HG03571 (cell line): ENCODE results near the gene SPTSSB.

Experiments used
- ATAC-seq: cut with Tn5 transposase; IDR thresholded peaks from one replicate; pipeline ENCODE4 v1.9.1; 2021; ENCODE audit not compliant: unreplicated experiment

Gene SPTSSB

GRCh38 chr3:161392853-161393252 lies 21.5 kb upstream of the SPTSSB start:
- ATAC-seq: no peak

- no peak for ATAC-seq
Observed at GRCh38 chr3:161390200-161390599, 18.9 kb upstream of the SPTSSB start.

GRCh38 chr3:161389445-161390035 lies 18.2 kb upstream of the SPTSSB start:
- ATAC-seq: no peak

- no peak for ATAC-seq
Observed at GRCh38 chr3:161388855-161389254, 17.5 kb upstream of the SPTSSB start.

- no peak for ATAC-seq
Observed at GRCh38 chr3:161386991-161387770, 15.9 kb upstream of the SPTSSB start.

- ATAC-seq: peak; percentile 45
Observed at GRCh38 chr3:161372321-161373260, 1.3 kb upstream of the SPTSSB start.

- no peak for ATAC-seq
Observed at GRCh38 chr3:161369531-161369930, 1.8 kb downstream of the SPTSSB start.

- no peak for ATAC-seq
Observed at GRCh38 chr3:161366094-161366493, 5.2 kb downstream of the SPTSSB start.

- no peak for ATAC-seq
Observed at GRCh38 chr3:161358488-161358887, 12.8 kb downstream of the SPTSSB start.

- ATAC-seq: no peak
Observed at GRCh38 chr3:161356287-161356686, 15.0 kb downstream of the SPTSSB start.

- no peak for ATAC-seq
Observed at GRCh38 chr3:161355508-161355907, 15.8 kb downstream of the SPTSSB start.

- ATAC-seq: no peak
Observed at GRCh38 chr3:161354554-161354953, 16.8 kb downstream of the SPTSSB start.

GRCh38 chr3:161351330-161351729 lies 20.0 kb downstream of the SPTSSB start:
- no peak for ATAC-seq

GRCh38 chr3:161350916-161351315 lies 20.4 kb downstream of the SPTSSB start:
- ATAC-seq: no peak

GRCh38 chr3:161349529-161350312 lies 21.6 kb downstream of the SPTSSB start:
- ATAC-seq: no peak

GRCh38 chr3:161348796-161349400 lies 22.4 kb downstream of the SPTSSB start:
- no peak for ATAC-seq

GRCh38 chr3:161347726-161348125 lies 23.6 kb downstream of the SPTSSB start:
- no peak for ATAC-seq

- no peak for ATAC-seq
Observed at GRCh38 chr3:161345023-161345422, 26.3 kb downstream of the SPTSSB start.

- no peak for ATAC-seq
Observed at GRCh38 chr3:161343986-161344385, 27.3 kb downstream of the SPTSSB start.

GRCh38 chr3:161343540-161343939 lies 27.8 kb downstream of the SPTSSB start:
- no peak for ATAC-seq
